LNCaP clone FGC (cell line): ENCODE measurements around the gene HLA-E.

Source experiments
- DNase-seq: peaks from one replicate; pipeline ENCODE4 v3.0.0-alpha.2; 2011; ENCODE audit warnings: low read depth
- H3K4me3 ChIP-seq: 2 replicates; pipeline ENCODE4 v1.5.1; 2011; ENCODE audit warnings: mild to moderate bottlenecking, low read depth, low read length, control low read depth
- CTCF ChIP-seq: IDR thresholded peaks from 2 replicates; pipeline ENCODE4 v1.5.1; 2012; ENCODE audit warnings: mild to moderate bottlenecking; ENCODE audit not compliant: control insufficient read depth, insufficient read depth; ENCODE audit errors: extremely low read depth

Gene HLA-E

GRCh38 chr6:30500421-30501355 lies 11.4 kb downstream of the HLA-E start:
- no peak overlapping the region for H3K4me3 ChIP-seq
- no peak for TF ChIP-seq CTCF
- no peak for DNase-seq

DNA sequence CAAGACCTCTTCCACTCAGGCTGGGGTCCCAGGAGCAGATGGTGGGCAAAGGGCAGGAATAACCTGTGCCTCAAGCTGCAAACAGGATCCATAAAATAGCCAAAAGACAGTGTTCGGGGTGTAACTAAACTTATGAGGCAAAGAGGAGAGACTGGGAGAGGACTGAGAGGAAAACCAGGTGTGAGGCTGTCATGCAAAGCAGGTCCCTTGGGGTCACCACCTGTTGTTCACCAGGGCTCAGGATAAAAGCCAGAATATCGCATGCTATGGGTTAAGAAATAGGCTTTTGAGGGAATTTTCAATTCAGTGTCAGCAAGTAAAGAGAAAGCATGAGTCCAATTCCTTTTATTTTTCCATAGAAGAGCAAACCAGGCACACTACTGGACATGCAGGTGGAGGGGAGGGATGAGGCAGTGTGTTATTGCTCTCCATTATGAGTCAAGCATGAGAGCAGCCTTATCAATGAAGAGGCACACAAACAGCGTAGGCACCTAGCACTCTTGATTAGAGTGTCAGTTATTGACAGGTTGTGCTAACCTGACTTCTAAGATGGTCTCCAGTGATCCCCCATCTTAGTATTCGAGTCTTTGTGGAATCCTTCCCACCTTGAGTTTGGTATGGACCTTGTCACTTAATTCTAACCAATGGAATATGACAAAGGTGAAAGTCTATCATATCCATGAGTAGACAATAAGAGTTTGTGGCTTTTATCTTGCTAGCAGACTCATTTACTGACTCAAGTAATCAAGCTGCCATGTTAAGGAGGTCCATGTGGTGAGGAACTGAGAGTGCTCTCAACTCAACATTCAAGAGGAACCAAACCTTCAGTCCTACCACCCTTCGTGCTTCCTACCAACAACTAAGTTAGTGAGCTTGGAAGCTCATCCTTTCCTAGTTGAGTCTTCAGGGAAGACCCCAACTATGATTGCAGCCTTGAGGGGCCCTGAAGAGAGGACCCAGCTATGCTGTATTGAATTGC lies 18.8 kb downstream of the HLA-E start:
- TF ChIP-seq CTCF, result no peak
- H3K4me3 ChIP-seq, result no peak overlapping the region
- DNase-seq, result no peak

DNA sequence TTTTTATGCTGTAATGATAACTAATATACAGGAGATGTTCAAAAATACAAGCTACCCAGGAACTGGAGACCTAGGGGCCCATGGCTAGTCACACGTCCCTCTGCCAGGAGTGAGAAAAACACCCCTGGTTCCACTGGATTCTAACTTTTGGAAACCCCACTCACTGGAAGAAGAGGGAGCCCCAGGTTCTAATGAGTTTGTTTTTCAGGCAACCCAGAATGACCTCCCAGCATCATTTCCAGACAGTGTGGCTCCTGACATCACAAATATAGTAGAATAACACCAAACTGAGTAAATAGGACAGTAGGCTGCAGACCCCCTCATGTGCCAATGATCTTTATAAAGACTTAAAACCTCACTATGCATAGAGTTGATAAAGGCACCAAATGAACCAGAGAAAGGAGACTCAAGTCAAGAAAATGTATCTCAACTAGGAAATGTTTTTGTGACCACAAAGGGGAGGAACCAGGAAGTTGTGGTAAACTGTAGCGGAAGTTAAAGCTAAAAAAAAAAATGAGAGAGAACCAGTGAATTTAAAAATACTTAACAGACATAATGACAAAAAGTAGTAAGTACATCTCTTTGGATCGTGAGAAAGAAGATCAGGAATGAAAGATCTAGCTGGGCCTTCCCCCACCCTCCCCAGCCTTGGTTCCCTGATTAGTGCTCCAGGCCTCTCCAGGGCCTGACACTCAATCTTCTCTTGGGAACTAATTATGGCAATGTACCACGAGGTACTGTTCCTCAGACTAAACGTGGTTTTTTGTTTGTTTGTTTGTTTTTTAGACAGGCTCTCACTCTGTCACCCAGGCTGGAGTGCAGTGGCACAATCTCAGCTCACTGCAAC lies 19.8 kb downstream of the HLA-E start:
- DNase-seq, result no peak

GRCh38 chr6:30510419-30511168 lies 21.3 kb downstream of the HLA-E start:
- TF ChIP-seq CTCF, result no peak
- no peak overlapping the region for H3K4me3 ChIP-seq
- no peak for DNase-seq

More for the DNA sequence above, 19.8 kb downstream of the HLA-E start:
- no peak for TF ChIP-seq CTCF
- no peak overlapping the region for H3K4me3 ChIP-seq

DNA sequence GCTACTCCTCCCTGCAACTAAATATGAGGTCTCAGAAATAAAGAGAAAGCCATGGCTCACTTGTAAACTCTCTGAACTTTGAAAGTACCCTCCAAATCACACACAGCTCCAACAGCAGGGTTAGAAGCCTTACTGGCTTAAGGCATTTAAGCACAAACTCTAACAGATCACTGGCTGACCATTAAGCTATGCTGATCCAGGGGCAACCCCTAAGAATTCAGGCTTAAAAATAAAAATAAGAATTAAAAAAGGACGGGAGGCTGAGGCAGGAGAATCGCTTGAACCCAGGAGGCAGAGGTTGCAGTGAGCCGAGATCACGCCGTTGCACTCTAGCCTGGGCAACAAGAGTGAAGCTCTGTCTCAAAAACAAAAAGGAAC lies 21.8 kb downstream of the HLA-E start:
- TF ChIP-seq CTCF, result no peak
- H3K4me3 ChIP-seq, result no peak overlapping the region
- no peak for DNase-seq
